Measurements from ENCODE around the gene ZNF618.

DNA sequence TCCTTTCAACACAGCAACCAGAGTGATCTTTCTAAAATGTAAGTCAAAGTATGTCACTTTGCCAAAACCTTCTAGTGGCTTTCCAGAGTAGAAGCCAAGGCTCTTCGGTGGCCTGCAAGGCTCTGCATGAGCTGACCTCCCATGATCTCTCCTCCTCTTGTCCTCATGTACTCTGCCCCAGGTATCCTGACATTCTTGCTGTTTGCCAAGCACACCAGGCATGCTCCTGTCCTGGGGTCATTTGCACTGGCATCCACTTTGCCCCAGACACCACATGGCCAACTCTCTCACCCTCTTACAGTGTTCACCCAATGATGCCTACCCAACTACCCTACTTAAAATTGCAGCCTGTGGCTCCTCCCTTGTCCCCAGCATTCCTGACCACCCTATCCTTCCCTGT, 86.3 kb downstream of the ZNF618 start:
- TF ChIP-seq, protein P1, sequence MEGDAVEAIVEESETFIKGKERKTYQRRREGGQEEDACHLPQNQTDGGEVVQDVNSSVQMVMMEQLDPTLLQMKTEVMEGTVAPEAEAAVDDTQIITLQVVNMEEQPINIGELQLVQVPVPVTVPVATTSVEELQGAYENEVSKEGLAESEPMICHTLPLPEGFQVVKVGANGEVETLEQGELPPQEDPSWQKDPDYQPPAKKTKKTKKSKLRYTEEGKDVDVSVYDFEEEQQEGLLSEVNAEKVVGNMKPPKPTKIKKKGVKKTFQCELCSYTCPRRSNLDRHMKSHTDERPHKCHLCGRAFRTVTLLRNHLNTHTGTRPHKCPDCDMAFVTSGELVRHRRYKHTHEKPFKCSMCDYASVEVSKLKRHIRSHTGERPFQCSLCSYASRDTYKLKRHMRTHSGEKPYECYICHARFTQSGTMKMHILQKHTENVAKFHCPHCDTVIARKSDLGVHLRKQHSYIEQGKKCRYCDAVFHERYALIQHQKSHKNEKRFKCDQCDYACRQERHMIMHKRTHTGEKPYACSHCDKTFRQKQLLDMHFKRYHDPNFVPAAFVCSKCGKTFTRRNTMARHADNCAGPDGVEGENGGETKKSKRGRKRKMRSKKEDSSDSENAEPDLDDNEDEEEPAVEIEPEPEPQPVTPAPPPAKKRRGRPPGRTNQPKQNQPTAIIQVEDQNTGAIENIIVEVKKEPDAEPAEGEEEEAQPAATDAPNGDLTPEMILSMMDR (IDR thresholded peaks at IDR 0.05; ENCODE audit: low read depth, low read length, poor library complexity, severe bottlenecking) = no peak
- TF ChIP-seq EZH2phosphoT487 (IDR thresholded peaks at IDR 0.05; ENCODE audit: borderline replicate concordance, low read length) = no peak
